Right lung (tissue), 5 donors: ENCODE results near the gene LDLRAD3. TPM values are rescaled to one million over a fixed set of nuclear protein-coding genes. Genes with fewer than 3 reads are reported as not detected.

ENCODE experiments used
- DNase-seq, 2 donors: peaks; one replicate each; pipeline ENCODE4 v3.0.0-alpha.2; 2013
- polyA plus RNA-seq, 5 donors: library from polyadenylated mRNA; unstranded; fragments of 120-200 nt; gene quantifications; one replicate each; pipeline versions ENCODE4 v1.2.1 to v1.2.3, GENCODE V29; 2013; ENCODE audit warnings: inconsistent platforms in 1 of 5, low replicate concordance in 1 of 5; ENCODE audit not compliant: insufficient read length in 5 of 5, insufficient read depth in 1 of 5

Gene LDLRAD3
- polyA plus RNA-seq, 5 donors: 15.8 to 19.1 (median 16.6) TPM

DNA sequence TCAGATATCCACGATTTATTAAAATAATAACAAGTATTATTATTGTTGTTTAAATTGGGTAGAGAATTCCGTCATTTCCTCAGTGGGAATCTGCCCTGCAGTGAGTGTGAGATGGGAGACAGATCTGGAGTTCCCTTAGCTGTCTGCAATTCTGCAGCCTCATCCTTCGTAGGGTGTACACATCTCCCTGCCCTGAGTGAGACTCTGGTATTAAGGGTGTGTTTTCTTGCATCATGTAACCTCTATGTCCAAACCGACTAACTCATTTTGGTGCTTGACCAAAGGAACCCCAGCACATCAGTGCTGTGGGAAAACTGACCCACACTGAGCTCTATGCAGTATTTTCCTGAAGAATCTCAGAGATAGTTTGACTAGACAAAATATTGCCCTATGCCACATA is 157.6 kb downstream of the LDLRAD3 start:
- no peak for DNase-seq

DNA sequence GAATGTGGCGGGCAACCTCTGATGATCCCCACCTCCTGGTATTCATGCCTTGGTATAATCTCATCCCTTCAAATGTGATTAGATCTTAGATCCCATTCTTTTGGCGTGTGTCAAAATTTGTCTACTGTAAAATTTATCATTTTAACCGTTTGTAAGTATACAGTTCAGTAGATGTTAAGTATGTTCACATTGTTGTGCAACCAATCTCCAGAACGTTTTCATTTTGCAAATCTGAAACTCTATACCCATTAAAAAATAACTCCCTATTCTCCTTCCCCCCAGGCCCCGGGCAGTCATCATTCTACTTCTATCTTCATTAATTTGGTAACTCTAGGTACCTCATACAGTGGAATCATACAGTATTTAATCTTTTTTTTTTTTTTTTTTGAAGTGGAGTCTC is 159.0 kb downstream of the LDLRAD3 start:
- DNase-seq: no peak

DNA sequence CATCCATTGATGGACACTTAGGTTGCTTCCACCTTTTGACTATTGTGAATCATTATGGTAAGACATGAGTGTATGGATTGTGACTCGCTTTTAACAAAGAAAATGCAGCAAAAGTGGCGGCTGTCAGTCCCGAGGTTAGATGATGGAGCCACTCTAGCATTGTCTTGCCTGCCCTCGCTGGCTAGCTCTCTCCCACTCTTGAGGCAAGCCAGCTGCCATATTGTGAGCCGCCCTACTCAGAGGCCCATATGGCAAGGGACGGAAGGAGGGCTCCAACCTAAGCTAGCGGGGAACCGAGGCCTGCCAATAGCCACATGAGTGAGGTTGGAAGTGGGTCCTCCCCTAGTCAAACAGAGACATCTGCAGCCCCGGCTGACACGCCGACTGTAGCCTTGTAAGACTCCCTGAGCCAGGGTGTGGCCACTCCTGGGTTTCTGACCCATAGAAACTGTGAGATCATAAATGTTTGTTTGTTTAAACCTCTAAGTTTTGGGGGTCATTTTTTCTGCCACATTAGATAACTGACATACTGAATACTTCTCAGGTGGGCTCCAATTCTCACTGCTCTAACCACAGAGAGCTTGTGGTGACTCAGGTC is 160.2 kb downstream of the LDLRAD3 start:
- DNase-seq: no peak

DNA sequence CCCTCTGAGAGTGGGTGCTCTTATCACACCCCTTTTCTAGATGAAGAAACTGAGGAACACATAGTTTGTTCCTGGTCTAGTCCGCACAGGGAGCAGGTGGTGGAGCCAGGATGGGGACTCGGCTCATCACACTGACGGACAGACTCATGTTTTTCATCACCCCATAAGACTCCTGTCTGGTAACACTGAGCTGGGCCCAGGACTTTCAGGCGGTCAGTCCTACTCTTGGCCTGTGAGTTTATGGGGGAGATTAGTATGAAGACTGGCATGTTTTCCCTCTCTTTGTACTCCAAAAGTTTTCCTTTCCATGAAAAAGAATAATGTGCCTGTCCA is 160.8 kb downstream of the LDLRAD3 start:
- no peak for DNase-seq

DNA sequence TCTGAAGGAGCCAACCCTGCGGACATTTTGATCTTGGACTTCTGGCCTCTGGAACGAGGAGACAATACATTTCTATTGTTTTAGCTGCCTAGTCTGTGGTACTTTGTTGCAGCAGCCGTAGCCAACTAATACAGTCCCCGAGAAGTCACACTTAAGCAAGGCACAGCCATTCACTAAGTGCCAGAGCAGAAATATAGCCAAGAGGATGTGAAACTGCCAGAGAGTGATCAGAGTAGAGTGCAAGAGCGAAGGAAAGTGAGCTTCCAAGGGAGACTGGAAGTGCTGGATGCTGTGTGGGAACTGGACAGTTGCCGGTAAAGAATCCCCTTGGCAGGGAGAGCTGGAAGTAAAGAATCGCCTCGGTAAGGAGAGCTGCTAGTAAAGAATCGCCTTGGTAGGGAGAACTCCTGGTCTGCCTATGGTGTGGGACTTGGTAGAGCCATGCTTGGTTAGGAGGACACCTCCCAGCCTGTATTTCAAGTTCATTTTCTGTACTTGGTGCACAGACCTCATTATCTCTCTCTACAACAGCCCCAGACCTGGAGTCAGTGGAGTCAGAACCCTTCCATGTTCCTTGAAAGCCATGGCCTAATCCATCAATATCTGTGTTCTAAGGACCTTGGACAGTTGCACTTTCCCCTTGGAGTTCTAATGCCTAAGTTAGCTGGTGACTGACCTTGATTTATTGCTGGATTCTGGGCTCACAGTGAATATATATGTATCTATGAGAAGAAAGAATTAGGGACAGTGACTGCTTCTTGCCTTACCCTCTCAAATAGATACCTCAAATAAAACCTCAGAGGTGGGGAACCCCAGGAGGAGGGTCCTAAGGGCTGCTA is 162.1 kb downstream of the LDLRAD3 start:
- no peak for DNase-seq

DNA sequence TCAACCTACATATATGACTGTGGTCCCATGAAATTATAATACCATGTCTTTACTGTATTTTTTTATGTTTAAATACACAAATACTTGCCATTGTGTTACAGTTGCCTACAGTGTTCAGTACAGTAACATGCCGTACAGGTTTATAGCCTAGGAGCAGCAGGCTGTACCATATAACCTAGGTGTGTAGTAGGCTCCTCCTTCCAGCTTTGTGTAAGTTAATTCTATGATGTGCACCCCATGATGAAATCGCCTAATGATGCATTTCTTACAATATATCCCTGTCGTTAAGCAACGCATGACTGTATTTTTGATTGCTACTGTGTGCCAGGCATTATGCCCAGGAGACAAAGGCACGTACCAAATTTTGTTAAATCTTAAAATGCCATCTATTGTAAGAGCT is 163.7 kb downstream of the LDLRAD3 start:
- no peak for DNase-seq

DNA sequence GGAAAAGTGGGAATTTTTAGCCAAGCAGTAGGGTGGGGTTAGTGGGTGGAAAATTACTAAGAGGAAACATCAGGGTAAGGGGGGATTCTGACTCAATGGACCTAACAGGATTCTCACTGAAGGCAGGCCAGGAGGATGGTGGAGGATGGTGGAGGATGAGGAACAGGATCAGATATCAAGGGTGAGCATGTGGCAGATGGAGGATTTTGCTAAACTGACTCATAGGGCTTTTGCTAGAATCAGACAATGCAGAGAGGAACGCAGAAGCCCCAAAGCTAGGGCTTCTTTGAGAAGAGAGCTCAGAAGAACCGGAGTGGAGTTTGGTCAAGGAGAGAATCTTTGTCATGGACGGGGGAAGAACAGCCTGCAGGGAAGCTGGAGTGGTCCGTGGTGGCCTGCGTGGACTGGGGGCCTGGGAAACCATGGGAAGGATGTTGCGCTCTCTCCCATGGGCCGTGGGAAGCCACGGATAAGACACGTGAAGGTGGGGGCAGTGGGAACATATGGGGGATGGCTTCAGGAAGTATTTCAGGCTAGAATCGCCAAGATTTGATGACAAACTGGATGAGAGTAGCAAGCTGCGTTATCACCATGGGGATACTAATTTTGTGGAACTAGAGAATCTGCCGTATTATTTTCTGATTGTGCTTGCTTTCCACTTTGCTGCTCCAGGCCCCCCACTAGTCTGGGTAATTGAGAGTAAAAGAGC is 165.2 kb downstream of the LDLRAD3 start:
- no peak for DNase-seq

DNA sequence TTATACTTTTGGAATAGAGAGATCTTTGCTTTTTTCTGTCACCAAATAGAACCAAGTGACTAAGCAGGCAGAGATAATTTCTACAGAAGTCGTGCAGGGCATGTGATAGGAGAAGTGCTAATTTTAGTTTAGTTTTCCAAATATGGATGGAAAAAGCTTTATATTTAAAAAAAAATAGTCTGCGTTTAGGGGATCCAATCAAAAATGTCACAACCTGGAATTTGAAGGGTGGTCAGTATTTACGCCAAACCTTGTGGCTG is 165.7 kb downstream of the LDLRAD3 start:
- DNase-seq: no peak

DNA sequence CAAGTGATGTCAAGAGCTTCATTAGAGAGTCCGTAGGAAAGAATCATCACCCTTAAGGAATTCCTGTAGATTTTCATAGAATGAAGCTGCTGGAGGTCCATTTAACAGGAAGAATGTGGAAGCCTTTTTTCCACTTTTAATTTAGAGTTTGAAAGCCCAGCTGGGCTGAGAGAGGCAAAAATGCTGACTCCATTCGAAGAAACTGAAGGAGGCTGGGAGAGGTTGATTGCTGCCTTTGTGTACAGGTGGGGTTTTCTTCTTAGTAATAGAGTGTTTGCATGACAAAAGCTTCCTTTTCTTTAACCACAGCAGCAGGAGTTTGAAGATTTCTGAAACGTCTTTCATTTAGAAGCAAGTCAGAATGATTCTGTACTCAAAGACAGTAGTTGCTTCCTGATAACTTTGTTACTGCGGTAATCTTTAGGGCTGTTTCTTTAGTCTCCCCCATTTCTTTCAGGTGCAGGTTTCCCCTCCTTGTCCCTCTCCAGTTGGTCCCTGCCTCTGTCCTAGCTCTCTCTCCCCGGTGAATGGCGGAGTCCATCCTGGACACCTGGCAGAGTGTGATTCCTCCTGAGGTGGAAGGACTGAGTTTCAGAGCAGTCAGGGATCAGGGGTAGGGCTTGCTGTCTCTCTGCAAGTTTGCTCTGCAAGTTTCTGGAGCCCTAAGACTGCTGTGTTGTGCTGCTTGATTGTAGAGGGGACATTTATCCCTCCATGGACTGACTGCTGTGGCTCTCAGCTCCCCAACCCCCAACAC is 166.2 kb downstream of the LDLRAD3 start:
- no peak for DNase-seq

DNA sequence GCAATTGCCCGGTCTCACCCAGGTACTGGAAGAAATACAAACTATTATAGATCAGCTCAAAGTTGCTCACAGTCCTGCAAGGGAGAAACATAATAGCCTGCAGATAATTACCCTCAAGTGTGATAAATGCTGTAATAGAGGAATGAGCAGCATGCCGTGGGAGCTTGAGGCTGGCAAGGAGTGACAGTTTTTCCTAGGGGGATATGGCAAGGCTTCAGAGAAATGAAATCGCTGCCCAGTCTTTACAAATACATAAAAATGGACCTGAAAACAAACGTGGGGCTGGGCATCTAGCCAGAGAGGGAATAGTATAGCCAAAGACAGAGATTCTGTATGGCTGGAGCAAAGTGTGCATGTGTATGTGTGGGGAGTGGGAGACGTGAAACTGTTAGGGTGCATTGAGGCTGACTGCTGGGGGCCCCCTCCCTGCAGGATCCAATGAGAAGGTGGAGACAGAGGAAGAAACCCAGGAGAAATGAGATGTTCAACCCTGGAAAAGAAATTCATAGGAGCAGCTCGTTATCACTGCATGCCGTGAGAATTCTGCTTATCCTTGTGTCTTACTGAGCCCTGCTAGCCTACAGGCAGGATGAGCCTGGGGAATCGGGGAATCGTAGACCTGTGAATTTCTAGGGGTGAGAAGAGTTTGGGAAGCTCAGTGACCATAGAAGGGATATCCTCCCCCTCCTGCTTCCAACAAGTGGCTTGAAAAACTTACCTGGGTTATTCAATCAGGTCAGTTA is 167.0 kb downstream of the LDLRAD3 start:
- no peak for DNase-seq

DNA sequence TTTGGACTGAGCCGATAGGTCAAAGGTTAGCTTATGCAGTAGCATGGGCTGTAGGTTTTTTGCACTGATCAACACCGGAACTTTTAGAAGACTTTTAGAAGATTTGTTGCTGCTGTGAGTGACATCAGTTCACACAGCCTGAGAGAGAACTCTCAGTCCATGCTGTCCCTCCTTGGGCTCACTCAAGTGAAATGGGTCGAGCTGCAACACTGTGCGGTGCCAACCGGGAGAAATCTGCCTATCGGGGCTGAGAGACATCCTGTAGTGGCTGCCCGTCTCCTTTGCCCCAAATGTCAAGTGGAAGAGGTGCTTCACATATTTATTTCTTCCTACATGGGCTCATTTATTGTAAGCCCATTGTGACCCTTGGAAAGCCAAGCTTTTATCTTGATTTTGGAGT is 170.2 kb downstream of the LDLRAD3 start:
- DNase-seq: no peak

DNA sequence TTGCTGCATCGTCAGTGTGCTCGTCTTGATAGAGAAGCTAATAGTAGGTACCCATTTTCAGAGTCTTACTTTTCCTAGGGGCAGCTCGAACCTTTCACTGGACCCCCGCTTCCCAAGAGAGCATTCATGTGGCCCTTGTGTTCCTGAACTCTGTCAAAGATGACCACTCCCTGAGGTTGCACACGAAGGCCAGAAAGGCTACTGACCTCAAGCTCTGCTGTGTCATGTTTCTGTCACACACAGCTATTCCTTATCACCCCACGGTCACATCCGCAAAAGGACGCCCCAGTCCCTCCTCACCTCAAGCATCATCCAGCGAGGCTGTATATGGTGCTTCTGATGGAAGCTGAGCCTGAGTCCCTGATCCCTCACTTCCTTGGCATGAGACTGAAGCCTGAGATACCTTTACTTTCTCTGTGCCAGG is 171.5 kb downstream of the LDLRAD3 start:
- no peak for DNase-seq

DNA sequence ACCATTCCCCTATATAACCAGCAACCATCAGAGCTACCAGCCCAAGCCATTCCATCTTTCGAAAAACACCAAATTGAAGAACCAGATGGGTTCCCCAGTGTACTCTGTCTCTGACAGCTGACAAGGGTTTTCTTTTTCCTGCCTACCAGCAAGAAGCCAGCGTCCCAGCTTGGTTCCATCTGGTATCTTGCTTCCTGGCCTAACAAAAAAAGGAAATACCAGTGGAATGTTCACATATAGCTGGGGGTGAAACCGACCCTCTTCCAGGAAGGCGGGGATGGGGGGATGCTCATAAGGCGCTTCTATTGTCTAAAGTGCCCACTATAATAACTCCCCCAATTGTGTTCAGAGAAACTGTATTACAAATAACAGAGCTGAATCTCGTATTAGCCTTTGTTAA is 172.3 kb downstream of the LDLRAD3 start:
- DNase-seq: no peak

DNA sequence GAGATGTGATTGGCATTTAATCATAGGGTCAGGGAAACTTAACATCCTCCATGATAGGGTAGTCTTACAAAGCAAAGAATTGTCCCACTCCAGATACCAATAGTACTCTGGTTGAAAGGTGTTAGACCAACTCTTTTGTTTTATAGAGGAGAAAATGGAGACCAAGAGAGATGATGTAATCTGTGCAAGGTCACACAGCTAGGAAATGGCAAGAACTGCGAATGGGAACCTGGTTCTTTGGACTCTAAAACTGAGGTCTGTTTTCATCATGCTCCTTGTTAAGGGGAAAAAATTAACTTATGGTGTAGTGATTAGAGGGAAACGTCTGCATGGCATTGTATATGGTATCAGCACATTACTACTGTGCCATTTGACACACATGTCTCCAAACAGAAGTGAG is 174.2 kb downstream of the LDLRAD3 start:
- DNase-seq: no peak

DNA sequence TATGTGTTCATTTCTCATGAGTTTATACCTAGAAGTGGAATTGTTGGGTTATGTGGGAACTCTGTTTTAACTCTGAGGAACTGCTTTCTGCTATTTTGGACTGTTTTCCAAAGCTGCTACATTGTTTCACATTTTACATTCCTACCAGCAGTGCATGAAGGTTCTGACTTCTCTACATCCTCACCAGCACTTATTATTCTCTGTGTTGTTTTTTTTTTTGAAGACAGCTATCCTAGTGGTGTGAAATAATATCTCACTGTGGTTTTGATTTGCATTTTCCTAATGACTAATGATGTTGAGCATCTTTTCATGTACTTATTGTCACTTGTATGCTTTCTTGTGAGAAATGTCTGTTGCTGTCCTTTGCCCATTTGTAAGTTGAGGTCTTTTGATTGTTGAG is 175.4 kb downstream of the LDLRAD3 start:
- no peak for DNase-seq

DNA sequence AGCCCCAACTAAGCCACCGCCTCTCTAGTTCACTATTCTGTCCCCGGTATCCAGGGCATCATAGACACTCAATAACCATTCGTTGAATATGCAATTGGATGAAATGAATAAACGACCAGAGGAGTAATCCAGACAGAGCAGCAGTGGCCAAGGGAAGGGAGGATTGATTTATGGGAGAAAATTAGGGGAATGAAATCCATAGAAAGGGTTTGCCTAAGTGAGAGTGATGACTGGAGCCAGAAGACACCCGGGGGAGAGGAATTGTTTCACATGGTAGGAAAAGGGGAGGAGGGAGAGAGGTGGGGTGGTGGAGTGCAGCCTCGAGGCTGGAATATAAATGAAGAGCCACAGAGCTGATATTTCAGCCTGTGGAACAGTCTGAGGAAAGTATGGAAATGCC is 177.2 kb downstream of the LDLRAD3 start:
- DNase-seq: no peak

DNA sequence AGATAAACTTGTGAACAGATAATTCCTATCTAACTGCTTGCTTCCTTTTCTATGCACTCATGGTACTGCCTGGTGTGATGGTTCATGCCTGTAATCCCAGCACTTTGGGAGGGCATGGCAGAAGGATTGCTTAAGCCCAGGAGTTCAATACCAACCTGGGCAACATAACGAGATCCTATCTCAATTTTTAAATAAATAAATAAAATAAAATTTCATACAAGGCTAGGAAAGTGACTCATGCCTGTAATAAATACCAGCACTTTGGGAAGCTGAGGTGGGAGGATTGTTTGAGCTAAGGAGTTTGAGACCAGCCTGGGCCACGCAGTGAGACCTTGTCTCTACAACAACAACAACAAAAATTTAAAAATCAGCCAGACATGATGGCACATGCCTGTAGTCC is 178.8 kb downstream of the LDLRAD3 start:
- DNase-seq: no peak

DNA sequence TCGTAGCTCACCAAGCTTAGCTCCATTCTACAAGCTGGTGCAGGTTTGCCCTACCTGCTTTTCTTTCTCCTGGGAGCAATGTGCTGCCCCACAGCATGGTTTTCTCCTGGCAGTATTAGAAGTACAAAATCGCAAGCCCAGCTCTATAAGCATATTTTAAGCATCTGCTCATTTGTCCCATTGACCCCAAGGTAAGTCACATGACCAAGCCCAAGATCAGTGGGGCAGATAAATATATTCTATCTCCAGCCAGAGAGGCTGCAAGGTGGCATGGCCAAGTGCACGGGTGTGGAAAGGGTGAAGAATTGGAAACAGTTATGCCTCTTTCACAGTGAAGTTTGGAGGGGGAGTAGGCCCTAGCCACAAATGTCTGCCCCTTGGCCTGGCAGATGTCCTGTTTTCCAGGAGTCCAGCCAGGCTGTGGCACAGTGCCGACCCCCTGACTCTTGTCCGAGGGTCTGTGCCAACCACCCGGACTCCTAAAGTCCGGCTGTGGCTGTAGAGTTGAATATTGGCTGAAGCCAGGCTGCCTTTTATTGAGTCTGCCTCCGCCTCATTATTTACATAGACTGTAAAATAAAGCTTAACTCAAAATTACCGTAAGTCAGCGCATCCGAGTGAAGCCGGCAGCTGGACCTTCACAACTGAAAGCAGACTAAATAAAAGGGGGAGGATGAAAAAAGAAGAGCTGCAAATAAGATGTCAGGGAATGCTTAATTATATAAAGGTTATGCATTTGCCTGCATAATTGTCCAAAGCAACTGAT is 179.7 kb downstream of the LDLRAD3 start:
- peak in 1 of 2 donors; percentile 25 for DNase-seq

DNA sequence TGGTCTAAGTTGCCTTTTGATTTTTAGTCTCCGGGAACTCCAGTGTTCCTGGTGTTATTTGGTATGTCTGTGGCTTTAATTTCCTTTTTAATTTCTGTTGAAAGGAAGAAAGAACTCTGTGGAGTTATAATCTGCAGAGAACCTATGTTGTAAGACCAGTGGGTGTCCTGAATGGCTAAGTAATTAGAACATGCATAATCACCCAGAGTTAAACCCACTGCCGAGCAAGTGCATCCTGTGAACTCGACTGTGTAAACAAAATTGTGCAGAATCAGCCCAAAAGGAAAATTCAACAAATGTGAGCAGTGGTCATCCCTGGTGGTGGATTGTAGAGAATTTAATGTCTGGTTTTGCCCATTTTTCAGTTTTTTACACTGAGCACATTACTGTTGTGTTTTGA is 182.8 kb downstream of the LDLRAD3 start:
- no peak for DNase-seq

DNA sequence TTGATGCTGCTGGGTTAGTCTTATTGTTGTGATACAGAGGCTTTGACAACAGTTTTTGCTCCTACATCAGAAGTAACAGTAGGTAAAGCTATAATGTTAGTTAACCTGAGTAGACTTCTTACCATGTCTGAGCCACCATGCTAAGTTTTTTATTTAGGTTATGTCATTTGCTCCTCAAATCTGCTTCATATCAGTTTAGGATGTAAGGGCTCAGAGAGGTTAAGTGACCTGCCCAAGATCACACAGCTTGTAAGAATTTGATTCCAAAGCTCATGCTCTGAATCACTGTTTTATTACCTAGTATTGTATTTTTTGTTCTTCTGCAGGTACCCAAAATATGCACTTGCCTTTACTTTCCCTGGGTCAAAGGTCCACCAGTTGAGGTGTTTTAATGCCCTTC is 183.7 kb downstream of the LDLRAD3 start:
- no peak for DNase-seq

DNA sequence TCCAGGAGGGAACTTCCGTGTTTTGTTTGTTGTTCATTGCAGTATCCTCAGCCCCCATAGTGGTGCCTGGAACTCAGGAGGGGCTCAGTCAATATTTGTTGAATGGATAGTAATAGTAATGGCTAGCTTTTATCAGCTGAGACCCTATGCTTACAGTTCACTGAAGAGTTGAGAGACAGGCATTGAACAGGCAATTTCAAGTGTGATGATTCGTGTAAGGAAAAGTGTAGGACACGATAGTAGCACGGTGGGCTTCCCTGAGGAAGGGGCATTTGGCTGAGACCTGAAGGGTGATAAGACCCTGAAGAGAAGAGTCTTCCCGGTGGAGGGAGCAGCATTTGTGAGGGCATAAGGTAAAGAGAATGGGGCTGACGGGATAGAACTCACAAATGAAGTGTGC is 186.1 kb downstream of the LDLRAD3 start:
- DNase-seq: no peak
